ENCODE data around the gene CIB1. TPM values are rescaled to one million over a fixed set of nuclear protein-coding genes. Genes with fewer than 3 reads are reported as not detected.

Gene CIB1
- total RNA-seq, 1 donor from 2014 or later = 118 TPM

- no peak for ATAC-seq
Observed at GRCh38 chr15:90214553-90215196, 19.1 kb downstream of the CIB1 start.

- peak; percentile 1 for ATAC-seq
Observed at GRCh38 chr15:90213818-90214204, 19.9 kb downstream of the CIB1 start.

DNA sequence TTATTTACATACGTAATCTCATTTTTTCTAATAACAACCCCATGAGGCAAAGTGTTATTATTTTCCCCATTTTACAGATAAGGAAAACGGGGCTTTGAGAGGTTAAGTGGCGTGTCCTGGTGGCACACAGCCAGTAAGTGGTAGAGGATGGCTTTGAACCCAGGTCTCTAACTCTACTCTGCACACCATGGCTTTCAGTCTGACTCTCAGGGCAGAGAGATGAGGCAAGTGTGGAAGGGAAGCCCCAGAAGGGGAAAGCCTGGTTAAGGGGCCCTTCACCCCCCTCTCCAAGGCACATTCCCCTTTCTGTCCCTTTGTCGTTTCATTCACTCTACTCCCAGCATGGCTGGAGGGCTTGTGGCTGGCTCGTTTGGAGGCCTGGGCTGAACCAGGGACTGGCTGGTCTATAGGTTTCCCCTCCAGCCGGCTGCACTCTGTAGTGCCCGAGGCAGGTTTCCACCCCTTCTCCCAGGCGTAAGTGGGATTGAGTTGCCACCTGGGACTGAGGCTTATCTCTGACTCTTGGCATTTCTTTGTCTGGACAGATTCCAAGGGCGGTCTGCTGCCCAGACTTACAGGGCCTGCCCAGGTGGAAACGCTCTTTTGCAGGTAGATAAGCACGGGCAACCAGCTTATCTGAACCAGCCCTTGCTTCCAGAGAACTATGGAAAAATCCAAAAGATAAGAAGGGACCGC lies 20.5 kb downstream of the CIB1 start:
- no peak for ATAC-seq

- peak; percentile 72 for ATAC-seq
Observed at GRCh38 chr15:90212221-90213098, 21.3 kb downstream of the CIB1 start.

DNA sequence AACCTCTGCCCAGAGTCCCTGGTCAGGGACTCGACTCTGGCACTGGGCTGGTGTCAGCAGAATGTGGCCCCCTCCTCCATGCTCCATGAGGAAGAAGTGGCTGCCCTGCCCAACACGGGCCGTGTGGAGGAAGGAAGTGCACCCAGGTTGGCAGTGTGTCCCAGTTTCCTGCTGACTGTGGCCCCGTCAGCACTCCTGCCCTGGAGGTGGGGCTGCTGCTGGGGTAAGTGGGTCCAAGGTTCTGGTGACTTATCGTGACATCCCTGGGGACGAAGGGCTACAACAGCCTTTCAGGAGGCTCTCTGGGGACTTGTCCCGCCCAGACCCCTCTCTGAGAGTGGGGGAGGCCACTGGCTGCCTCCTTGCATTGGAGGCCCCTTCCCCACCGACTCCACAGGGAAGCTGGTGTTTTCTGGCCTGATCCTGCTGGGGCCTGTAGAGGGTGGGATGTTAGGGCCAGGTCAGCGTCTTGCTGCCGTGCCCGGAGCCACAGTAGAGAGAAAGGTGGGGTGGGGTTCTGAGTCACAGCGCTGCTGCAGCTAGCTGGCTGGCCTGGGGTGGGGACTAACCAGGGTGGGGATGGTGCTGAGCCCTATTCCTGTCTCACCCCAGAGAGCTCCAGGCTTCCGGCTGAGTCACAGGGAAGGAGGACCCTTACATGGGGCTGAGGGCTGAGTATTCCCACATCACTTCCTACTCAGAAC lies 22.1 kb downstream of the CIB1 start:
- peak; percentile 90 for ATAC-seq

GRCh38 chr15:90211009-90211408 lies 22.7 kb downstream of the CIB1 start:
- peak; percentile 2 for ATAC-seq

DNA sequence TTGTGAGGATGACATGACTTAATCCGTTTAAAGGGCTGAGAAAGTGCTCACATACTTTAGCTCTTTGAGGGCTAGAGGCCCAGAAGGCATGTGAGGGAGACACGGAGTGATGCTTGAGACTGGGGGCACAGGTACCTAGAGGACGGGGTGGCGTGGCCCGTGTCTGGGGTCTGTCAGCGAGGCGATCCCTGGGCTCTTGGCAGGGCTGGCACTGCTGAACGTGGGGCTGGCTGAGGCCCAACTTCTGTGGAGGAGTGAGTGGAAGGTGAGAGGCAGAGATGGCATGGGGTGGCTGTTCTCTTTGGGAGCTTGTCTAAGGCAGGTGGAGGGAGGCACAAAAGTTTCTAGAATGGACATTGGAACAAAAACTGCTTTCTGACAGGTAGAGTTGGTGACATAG lies 23.1 kb downstream of the CIB1 start:
- ATAC-seq = no peak

GRCh38 chr15:90209591-90209990 lies 24.1 kb downstream of the CIB1 start:
- no peak for ATAC-seq

GRCh38 chr15:90208356-90208755 lies 25.4 kb downstream of the CIB1 start:
- no peak for ATAC-seq

DNA sequence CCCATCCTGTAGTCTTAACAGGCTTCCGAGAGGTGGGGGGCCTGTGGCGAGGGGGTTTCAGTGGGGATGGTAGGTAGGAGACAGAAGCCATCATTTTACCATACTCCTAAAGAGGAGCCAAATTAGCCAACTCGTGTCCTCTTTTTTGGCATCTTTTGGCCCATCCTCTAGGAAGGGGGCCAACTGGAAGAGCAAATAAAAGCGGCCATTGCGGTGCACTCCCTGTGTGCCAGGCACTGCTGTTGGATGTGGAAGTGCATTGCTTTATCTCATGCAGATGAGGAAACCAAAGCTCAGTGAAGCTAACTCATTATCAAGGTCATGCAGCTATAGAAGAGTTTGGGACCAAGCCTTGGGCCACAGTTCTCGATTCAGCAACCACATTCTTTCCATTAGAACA lies 26.5 kb downstream of the CIB1 start:
- ATAC-seq = no peak

GRCh38 chr15:90205886-90206285 lies 27.9 kb downstream of the CIB1 start:
- ATAC-seq = peak; percentile 43

- ATAC-seq = no peak
Observed at GRCh38 chr15:90205050-90205848, 28.5 kb downstream of the CIB1 start.

- ATAC-seq = peak; percentile 3
Observed at GRCh38 chr15:90203922-90204321, 29.8 kb downstream of the CIB1 start.

- ATAC-seq = no peak
Observed at GRCh38 chr15:90203473-90203872, 30.3 kb downstream of the CIB1 start.

GRCh38 chr15:90202929-90203328 lies 30.8 kb downstream of the CIB1 start:
- no peak for ATAC-seq

- ATAC-seq = peak; percentile 7
Observed at GRCh38 chr15:90201944-90202375, 31.8 kb downstream of the CIB1 start.

DNA sequence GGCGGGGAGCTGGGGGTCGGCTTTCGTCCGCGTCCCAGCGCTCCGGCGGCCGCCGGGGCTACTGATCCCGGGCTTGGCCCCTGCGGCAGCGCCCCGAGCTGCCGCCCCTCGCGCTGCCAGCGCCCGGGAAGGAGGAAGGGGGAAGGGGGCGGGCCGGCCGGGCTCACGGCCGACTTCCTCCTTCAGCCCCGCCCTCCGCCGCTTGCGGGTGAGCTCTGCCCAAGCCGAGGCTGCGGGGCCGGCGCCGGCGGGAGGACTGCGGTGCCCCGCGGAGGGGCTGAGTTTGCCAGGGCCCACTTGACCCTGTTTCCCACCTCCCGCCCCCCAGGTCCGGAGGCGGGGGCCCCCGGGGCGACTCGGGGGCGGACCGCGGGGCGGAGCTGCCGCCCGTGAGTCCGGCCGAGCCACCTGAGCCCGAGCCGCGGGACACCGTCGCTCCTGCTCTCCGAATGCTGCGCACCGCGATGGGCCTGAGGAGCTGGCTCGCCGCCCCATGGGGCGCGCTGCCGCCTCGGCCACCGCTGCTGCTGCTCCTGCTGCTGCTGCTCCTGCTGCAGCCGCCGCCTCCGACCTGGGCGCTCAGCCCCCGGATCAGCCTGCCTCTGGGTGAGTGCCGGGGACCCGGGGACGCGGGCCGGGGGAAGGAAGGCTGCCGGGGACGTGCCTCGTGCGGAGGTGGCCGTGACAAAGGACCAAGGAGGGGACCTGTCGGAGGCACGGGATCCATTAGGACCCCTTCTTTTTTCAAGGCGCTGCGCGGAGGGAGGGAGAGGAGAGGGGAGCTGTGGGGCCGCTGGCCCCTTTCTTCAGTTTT lies 32.4 kb downstream of the CIB1 start, which contains the start of gene SEMA4B:
TSS of gene SEMA4B (plus strand) at position 201 of the 814 bp plus-strand sequence. CDS start at position 450, 249 bp downstream.
- ATAC-seq = peak; percentile 73

- ATAC-seq = peak; percentile 2
Observed at GRCh38 chr15:90200534-90201129, 33.1 kb downstream of the CIB1 start.

- ATAC-seq = no peak
Observed at GRCh38 chr15:90194655-90195054, 39.1 kb downstream of the CIB1 start.

All from esophagus mucosa (tissue), 1 donor.